NB4 (cell line): ENCODE measurements around the gene INPP4A.

Experiments used
- DNase-seq: peaks from one replicate; pipeline ENCODE4 v3.0.0; 2010; ENCODE audit warnings: low read depth
- H3K4me3 ChIP-seq: one replicate; pipeline ENCODE4 v1.5.1; 2011; ENCODE audit warnings: mild to moderate bottlenecking, low read depth, low read length, moderate library complexity
- MYC ChIP-seq: IDR thresholded peaks from 2 replicates; pipeline ENCODE4 v1.6.1; 2011; ENCODE audit warnings: low read depth, low read length
- POLR2A ChIP-seq: IDR thresholded peaks from 2 replicates; pipeline ENCODE4 v1.6.1; 2011; ENCODE audit warnings: mild to moderate bottlenecking; ENCODE audit not compliant: insufficient read length; ENCODE audit errors: extremely low read depth
- TF ChIP-seq, protein P1 (sequence below): IDR thresholded peaks from 2 replicates; pipeline ENCODE4 v1.6.1; 2011; ENCODE audit warnings: low read depth, low read length
- TF ChIP-seq, protein P2 (sequence below): IDR thresholded peaks from one replicate; pipeline ENCODE4 v1.5.1; 2012; ENCODE audit warnings: low read depth, low read length

Gene INPP4A

DNA sequence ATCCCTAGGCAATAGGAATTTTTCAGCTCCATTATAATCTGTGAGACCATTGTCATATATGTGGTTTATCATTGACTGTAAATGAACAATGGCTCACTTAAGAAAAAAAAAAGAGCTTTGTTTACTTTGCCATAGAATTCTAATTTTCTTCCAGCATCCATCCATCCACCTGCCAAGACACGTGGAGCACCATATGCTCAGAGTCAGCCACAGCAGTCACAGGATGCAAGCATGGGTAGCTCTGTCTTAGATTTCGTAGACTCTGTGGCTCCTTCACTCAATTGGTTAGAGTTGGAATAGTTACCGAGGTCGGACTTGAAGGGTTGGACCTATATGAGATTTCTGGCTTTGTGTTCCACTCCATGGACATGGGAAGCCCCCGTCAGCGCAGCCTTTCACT lies 88.1 kb downstream of the INPP4A start:
- DNase-seq = no peak
- TF ChIP-seq MYC = no peak
- TF ChIP-seq, protein P1, sequence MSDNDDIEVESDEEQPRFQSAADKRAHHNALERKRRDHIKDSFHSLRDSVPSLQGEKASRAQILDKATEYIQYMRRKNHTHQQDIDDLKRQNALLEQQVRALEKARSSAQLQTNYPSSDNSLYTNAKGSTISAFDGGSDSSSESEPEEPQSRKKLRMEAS = no peak
- TF ChIP-seq, protein P2, sequence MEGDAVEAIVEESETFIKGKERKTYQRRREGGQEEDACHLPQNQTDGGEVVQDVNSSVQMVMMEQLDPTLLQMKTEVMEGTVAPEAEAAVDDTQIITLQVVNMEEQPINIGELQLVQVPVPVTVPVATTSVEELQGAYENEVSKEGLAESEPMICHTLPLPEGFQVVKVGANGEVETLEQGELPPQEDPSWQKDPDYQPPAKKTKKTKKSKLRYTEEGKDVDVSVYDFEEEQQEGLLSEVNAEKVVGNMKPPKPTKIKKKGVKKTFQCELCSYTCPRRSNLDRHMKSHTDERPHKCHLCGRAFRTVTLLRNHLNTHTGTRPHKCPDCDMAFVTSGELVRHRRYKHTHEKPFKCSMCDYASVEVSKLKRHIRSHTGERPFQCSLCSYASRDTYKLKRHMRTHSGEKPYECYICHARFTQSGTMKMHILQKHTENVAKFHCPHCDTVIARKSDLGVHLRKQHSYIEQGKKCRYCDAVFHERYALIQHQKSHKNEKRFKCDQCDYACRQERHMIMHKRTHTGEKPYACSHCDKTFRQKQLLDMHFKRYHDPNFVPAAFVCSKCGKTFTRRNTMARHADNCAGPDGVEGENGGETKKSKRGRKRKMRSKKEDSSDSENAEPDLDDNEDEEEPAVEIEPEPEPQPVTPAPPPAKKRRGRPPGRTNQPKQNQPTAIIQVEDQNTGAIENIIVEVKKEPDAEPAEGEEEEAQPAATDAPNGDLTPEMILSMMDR = no peak
- TF ChIP-seq POLR2A = no peak
- H3K4me3 ChIP-seq = no peak overlapping the region

DNA sequence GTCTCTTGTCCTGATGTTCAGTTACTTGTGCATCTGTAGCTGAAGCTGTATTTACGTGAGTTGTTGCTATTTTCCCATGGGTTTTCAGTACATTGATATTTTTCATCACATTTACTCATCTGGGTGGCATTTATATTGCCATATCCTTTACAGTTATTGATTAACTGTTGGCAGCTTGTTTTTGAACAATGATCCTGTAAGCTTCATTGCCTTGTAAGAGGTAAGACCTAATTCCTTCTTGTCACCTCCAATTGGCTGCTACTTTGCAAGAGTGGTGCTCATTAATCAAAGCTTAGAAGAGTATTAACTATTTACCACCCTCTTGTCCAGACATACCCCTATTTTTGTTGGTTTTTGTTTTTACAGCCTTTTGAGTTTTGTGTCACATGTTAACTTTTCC lies 88.9 kb downstream of the INPP4A start:
- TF ChIP-seq, protein P2 = no peak
- TF ChIP-seq POLR2A (no peak), MYC (no peak)
- TF ChIP-seq, protein P1 = no peak
- DNase-seq = no peak
- no peak overlapping the region for H3K4me3 ChIP-seq

DNA sequence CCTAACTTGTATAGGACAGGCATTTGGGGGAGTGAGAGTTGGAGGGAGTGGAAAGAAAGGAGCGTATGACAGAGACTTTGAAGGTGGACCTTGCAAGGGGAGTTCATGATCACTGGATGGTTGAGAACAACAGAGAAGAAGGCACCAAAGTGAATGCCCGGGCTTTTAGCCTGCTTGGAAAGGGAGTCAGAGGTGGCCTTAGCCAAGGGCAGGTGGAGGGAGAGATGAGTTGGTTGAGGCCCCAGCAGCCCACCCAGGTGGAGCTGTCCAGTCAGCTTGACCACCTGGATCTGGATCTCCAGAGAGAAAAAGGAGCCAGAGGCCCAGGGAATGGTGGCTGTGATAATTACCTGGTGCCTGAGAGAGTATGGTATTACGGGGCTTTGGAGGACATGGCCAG lies 90.1 kb downstream of the INPP4A start:
- DNase-seq = no peak
- H3K4me3 ChIP-seq = no peak overlapping the region
- TF ChIP-seq, protein P1 = no peak
- TF ChIP-seq POLR2A (no peak), MYC (no peak)
- TF ChIP-seq, protein P2 = no peak

DNA sequence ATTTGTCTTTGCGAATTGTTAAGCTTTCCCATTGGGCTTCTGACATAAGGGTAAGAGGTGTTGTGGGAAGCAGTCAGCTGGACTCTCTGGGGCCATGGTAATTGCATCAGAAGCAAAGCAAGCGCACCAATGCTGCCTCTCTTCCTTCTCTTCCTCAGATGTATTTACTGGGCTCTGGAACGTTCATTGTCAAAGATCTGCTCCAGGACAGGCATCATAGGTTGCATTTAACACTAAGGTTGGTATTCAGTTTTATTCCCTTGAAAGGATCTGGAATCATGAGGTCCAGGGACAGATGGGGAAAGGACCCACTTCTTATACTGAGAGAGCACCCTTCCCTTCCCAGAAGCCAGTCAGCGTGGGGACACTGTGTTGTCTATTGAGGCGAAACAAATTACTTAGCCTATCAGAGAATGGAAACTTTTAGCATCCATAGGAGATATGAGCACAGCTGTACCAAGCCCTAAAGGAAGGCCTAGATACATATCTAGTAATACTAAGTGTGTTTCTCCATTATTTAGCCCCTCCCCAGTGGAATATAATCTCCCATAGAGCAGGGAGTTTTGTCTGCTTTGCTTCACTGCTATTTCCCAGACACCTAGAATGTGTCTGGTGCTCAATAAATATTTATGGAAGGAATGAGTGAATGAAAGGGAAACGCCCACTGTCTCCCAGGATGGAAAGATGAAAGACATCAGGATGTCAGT lies 91.5 kb downstream of the INPP4A start:
- no peak for DNase-seq
- TF ChIP-seq POLR2A (no peak), MYC (no peak)
- TF ChIP-seq, protein P2 = no peak
- TF ChIP-seq, protein P1 = no peak
- no peak overlapping the region for H3K4me3 ChIP-seq

DNA sequence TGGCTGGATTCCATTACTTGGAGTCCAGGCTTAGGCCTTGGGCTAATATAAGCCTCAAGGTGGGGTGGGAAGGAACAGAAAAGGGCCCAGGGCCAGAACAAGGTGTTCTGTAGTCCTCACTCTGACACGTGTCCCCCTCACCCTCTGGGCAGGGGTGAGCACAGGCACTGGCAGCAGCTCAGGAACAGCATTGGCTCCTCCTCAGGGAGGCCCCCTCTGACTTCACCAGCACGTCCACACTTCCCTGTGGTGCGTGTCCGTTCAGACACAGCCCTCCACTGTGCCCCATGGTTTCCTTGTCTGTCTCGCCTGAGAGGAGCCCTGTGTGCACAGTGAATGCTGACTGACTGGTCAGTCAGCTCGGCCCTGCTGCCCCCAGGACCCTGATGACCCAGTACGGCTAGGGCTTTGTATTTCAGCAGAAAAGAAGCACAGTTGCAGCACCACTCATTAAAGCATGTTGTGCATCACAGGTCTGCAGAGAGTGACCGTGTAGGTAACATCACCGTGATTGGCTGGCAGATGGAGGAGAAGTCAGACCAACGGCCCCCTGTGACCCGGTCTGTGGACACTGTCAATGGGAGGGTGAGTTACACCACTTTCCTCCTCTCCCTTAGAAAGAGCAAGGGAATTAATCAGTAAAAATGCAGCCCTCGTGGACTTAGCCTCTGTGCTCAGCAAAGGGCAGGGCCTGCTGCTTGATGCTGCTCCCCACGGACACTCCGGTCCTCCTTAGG lies 92.9 kb downstream of the INPP4A start:
- no peak for DNase-seq
- no peak overlapping the region for H3K4me3 ChIP-seq
- TF ChIP-seq, protein P1 = no peak
- TF ChIP-seq, protein P2 = no peak
- TF ChIP-seq POLR2A = no peak
- no peak for TF ChIP-seq MYC
